Activated T-cell treated with anti-CD3 and anti-CD28 coated beads, Interleukin-2, amount 50 U/mL, for 4 hours (primary cell): ENCODE measurements around the gene HERC2. TPM values are rescaled to one million over a fixed set of nuclear protein-coding genes. Genes with fewer than 3 reads are reported as not detected.
"Not testable (repeated sequence)": the region's sequence is repeated elsewhere in the genome, so short reads cannot be mapped to it uniquely, and the experiment has no call there.

Source experiments
- ATAC-seq, 2 donors: fragments of 200-7000 bp; cut with Tn5 transposase; one replicate each; pipeline ENCODE4 v1.10.0; 2021
- DNase-seq: peaks from one replicate; pipeline ENCODE4 v3.0.0-alpha.2; 2020
- H3K27me3 Mint-ChIP-seq: one replicate; pipeline ENCODE4 v1.8.0; 2021; ENCODE audit warnings: low read depth, mixed read lengths
- H3K36me3 Mint-ChIP-seq: one replicate; pipeline ENCODE4 v1.8.0; 2022; ENCODE audit warnings: mixed read lengths; ENCODE audit not compliant: insufficient read depth
- H3K4me1 Mint-ChIP-seq: one replicate; pipeline ENCODE4 v1.8.0; 2021; ENCODE audit warnings: low read depth, mixed read lengths
- H3K4me3 Mint-ChIP-seq: one replicate; pipeline ENCODE4 v1.8.0; 2021; ENCODE audit warnings: mild to moderate bottlenecking, moderate library complexity, mixed read lengths
- H3K9me3 Mint-ChIP-seq: one replicate; pipeline ENCODE4 v1.8.0; 2021; ENCODE audit warnings: mixed read lengths
- total RNA-seq, 3 donors: library from RNA; stranded (reverse); gene quantifications; one replicate each; pipeline ENCODE4 v1.2.1, GENCODE V29; 2021

The HERC2 gene
- total RNA-seq, 3 donors from 2014 or later, result 20.3 to 27.8 (median 23.5) TPM

DNA sequence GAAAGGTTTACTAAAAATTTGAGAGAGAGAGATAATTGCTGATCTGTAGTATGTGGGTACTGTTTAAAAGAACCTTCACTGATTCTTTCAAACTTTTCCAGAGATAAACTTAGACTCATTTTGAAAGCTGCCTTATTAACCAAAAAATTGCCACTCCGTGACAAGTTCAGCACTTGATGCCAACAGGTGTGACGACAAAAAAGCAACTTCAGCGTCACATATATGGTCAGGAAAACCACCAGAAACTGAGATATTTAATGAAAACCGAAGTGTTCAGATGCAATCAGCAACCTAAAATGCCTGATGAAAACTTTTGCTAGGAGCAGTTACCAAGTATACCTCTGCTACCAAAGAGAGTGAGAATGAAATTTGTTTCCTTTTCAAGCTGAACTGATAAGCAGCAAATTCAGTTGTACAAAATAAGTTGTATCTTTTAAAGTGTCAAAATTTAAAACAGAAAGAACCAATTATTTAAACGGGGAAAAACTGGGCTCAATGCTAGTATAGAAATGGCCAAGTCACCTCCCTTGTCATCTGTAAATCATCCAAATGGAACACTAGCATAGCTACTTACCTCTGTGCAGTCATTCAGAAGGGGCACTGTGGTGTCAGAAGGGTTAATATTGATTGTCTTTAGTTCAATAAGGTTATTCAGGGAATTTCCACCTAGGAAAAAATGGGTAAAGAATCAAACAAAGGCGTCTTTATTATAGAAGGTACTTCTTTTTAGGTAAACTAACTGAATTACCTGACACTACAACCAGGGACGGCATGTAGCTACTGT, 131.4 kb downstream of the HERC2 start:
- ATAC-seq (no peak), DNase-seq (no peak)
- Mint-ChIP-seq H3K27me3 (no peaks in the 10 kb centered on the region), H3K9me3 (no peaks in the 10 kb centered on the region), H3K4me3 (no peak overlapping the region), H3K36me3 (peaks cover 36% of the 10 kb centered on the region), H3K4me1 (no peaks in the 10 kb centered on the region)

DNA sequence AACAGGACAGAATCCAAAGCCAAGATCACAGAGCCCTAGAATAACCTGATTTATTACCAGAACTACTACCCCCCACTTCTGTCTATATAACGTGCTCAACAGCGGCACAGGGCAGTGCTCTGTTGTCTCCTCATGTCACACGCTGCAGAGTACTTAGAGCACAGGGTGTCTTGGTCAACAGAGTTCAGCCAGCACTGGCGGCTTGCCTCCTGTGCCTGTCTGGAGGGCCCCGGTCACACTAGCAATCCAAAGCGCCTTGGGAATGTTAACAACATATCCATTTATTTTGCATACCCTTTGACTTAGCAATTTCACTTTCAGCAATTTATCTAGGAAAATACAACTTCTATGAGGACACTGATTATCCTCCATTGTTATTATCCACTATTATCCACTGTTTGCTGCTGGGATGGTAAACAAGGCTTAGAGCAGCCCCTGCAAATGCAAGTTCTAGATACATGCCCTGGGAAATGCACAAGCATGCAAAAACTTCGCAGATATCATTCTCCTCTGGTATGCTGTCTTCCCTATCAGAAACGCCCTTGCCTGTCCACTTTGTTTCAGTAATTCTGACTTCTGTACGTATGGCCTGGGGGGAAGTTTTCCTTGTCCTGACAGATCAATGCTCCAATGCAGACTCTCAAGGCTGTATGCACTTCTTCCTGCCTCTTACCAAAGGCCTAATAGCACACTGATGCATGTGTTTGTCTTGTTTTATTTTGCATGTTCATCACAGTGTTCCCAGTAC, 136.7 kb downstream of the HERC2 start:
- Mint-ChIP-seq H3K36me3 (peaks cover 33% of the 10 kb centered on the region), H3K9me3 (no peaks in the 10 kb centered on the region), H3K27me3 (no peaks in the 10 kb centered on the region), H3K4me3 (no peak overlapping the region), H3K4me1 (no peaks in the 10 kb centered on the region)
- DNase-seq, result no peak
- no peak for ATAC-seq

DNA sequence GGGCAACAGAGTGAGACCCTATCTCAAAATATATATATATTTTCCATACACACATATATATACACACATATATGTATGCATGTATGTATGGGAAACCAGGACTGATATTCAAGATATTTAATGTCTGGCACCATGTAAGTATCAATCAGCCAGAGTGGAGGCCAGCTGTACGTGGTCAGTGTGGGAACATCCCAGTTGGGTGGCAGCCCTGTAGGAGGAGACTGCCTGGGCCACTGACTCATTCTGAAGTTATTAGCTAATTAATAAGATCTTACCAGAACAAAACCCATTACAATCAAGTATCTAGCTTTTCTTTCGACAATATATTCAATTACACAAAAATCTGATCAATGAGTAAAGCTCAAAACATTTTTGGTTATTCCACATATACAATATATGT, 137.8 kb downstream of the HERC2 start:
- Mint-ChIP-seq H3K27me3 (no peaks in the 10 kb centered on the region), H3K4me1 (no peaks in the 10 kb centered on the region), H3K4me3 (no peak overlapping the region), H3K9me3 (no peaks in the 10 kb centered on the region), H3K36me3 (peaks cover 36% of the 10 kb centered on the region)
- no peak for DNase-seq
- ATAC-seq, result no peak

DNA sequence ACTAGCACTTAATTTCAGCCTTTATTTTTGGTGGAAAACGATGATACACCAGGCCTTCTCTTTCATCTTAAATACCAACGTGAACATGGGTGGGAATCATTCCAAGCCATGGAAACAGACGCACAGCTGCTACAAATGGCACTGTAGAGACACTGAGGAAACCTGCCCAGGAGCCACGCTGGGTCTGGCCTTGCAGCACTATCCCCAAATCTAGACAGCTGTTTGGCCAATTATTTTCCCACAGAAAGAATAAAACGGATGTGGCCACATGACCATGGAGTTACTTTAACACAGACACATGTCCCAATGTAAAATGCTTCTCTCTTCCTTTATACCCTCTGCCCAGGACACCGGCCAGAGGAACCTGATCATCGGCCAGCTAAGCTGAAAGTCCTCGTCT, 139.2 kb downstream of the HERC2 start:
- ATAC-seq (no peak), DNase-seq (no peak)
- Mint-ChIP-seq H3K4me3 (no peak overlapping the region), H3K36me3 (peaks cover 30% of the 10 kb centered on the region), H3K27me3 (no peaks in the 10 kb centered on the region), H3K4me1 (no peaks in the 10 kb centered on the region), H3K9me3 (no peaks in the 10 kb centered on the region)

DNA sequence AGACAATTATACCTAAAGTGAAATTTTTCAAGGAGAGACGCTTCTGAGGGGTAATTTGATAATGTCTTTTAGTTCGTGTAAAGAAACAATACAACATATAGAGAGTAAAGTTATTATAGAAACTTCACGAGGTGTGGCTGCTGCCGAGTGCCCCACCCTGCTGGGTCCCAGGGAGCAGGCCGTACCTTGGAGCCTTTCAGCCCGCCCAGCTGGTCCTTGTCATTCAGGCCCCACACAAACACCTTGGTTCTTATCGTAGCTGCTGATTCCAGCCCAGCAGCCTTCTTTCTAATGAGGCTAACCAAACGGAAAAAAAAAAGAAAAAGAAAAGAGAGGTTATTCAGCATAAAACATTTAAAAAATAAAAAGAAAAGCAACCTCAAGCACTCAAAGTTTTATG, 139.8 kb downstream of the HERC2 start:
- no peak for DNase-seq
- Mint-ChIP-seq H3K27me3 (no peaks in the 10 kb centered on the region), H3K4me1 (no peaks in the 10 kb centered on the region), H3K36me3 (peaks cover 31% of the 10 kb centered on the region), H3K4me3 (no peak overlapping the region), H3K9me3 (no peaks in the 10 kb centered on the region)
- no peak for ATAC-seq

DNA sequence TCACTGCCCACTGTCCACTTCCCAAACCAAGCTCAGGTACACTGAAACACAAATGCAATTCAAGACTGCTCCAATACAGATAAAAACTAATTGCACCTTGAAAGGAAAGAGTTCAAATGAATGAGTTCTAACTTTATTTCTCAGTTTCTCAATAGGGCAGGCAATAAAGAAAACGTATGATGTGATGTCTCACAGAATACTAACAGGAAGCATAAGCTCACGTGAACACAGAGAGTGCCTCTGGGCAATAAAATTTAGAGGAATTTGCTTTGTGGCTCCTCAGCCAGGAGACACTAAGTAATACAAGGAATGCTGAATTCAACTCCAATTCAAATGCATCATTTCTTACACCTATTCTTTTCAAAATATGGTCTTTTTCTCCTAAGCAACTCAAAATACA, 140.6 kb downstream of the HERC2 start:
- no peak for DNase-seq
- Mint-ChIP-seq H3K36me3 (peaks cover 31% of the 10 kb centered on the region), H3K27me3 (no peaks in the 10 kb centered on the region), H3K4me1 (no peaks in the 10 kb centered on the region), H3K4me3 (no peak overlapping the region), H3K9me3 (no peaks in the 10 kb centered on the region)
- ATAC-seq, result no peak

DNA sequence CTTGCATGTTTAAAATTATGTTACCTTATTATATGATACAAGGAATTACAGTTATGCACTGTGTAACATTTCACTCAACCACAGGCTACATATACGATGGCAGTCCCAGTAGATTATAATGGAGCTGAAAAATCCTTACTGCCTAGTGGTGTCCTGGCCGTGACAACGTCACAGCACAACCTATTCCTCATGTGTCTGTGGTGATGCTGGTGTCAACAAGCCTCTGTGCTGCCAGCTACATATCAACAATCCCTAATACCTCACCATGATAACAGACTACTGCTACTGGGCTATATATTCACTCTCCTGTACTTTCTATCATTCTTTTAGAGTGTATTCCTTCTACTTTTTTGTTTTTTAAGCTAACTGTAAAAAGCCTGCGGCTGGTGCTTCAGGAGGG, 142.7 kb downstream of the HERC2 start:
- DNase-seq (no peak), ATAC-seq (no peak)
- Mint-ChIP-seq H3K9me3 (no peaks in the 10 kb centered on the region), H3K4me1 (no peaks in the 10 kb centered on the region), H3K36me3 (peaks cover 40% of the 10 kb centered on the region), H3K4me3 (no peak overlapping the region), H3K27me3 (no peaks in the 10 kb centered on the region)

DNA sequence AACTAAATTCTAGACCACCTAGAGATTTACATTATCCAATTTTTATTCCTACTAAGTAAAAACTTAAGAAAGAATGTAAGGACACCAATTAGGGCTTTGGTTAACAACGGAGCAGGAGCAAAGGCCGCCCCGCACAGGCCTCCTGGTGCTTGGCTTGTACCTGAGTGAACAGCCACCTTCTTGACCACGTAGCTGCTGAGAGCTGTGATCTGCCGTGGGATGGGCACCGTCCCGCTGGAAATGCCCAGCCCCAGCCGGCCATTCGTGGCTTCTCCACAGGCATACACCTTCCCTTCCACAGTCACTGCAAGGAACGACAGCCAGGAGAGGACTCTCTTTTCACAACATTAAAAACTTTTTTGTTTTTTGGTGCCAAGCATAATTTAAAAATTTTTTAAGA, 143.3 kb downstream of the HERC2 start:
- no peaks in the 10 kb centered on the region for H3K27me3 Mint-ChIP-seq
- no peak overlapping the region for H3K4me3 Mint-ChIP-seq
- H3K4me1 Mint-ChIP-seq, result no peaks in the 10 kb centered on the region
- H3K36me3 Mint-ChIP-seq, result peaks cover 40% of the 10 kb centered on the region
- no peak for DNase-seq
- ATAC-seq, result no peak
- no peaks in the 10 kb centered on the region for H3K9me3 Mint-ChIP-seq

DNA sequence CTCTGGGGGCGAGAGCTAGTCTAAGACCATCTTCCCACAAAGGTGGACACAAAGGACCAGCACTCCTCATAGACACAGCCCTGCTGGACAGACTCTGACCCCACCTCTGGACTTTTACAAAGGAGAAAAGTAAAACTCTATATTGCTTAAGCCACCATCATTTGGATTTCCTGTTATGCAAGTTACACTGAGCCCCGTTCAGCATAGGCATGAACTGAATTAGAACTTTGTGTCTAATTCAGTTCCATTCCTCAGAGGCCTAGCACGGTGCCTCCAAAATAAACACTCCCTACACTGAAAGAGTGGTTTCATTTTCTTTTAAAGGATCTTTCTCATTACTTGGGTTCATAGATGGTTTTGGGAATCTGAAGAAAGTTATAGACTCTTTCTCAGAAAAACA, 143.7 kb downstream of the HERC2 start:
- DNase-seq, result no peak
- Mint-ChIP-seq H3K9me3 (no peaks in the 10 kb centered on the region), H3K27me3 (no peaks in the 10 kb centered on the region), H3K4me1 (no peaks in the 10 kb centered on the region), H3K4me3 (no peak overlapping the region), H3K36me3 (peaks cover 44% of the 10 kb centered on the region)
- no peak for ATAC-seq

DNA sequence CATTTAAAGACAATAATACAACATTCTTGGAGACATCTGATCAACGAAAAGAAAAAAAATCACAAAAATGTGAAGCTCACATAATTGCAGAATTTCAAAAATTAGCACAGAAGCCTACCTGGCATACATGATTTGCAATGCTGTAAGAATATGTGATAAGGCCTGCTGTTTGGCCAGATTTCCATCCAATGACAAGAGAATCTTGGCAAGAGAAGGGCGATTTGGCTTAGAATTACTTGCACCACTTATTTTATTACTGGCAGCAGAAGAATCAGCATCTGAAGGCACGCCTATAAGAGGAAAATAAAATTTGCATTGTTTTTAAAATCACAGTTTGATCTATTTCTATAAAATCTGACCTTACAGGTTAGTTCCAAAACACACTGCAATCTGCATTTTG, 152.6 kb downstream of the HERC2 start:
- Mint-ChIP-seq H3K27me3 (no peaks in the 10 kb centered on the region), H3K4me1 (no peaks in the 10 kb centered on the region), H3K9me3 (no peaks in the 10 kb centered on the region), H3K4me3 (no peak overlapping the region), H3K36me3 (peaks cover 48% of the 10 kb centered on the region)
- ATAC-seq (no peak), DNase-seq (no peak)

DNA sequence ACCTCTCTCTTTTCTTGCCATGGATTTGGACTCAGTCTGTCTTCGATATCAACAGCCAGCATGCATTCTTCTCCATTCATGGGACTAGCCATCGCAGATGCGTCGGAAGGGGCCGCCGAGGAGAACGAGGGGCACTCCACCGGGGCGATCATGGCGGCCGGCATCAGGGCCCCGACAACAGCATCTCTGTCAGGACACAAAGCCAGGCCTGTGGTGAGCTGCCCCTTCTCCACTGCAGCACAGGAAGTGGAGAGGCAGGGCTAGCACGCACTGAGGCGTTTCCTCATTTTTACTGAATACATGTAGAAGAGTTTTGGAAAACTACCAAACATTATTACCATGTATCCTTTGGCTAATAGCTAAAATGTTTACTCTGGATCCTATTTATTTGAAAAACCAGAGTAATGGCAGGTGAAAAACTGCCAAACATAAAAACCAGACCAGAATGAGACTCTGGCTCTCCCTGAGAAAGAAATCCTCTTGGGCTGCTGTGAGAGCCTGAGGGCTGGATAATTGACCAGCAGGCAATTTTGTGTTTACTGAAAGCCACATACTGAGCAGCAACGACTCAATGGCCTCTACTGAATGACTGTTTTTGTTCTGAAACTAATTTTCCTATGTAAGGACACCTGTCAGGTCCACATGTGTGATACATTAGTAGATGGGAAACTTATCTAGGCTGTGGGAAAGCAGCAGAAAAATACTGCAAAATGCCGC, 153.4 kb downstream of the HERC2 start:
- DNase-seq, H3K9me3 Mint-ChIP-seq: not testable (repeated sequence)
- peaks cover 54% of the 10 kb centered on the region for H3K36me3 Mint-ChIP-seq

DNA sequence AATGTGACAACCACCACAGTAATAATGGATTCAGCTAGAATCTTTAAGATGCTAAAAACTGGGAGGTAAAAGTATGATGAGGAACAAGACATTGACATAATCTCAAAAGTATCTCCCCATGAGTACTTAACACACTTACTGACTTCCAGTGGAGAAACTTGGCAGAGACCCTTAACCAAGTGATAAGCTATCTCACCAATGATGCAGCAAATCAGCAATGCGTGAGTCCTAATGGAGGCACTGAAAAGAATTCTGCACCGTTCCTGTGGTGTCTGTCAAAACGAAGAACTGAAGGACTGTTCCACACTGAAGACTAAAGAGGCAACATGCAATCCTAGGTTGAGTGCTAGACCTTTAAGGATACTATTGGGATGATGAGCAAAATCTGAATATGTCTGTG, 154.9 kb downstream of the HERC2 start:
- Mint-ChIP-seq H3K9me3 (no peaks in the 10 kb centered on the region), H3K36me3 (peaks cover 62% of the 10 kb centered on the region), H3K27me3 (no peaks in the 10 kb centered on the region), H3K4me1 (no peaks in the 10 kb centered on the region), H3K4me3 (no peak overlapping the region)
- ATAC-seq (no peak), DNase-seq (no peak)

More for the DNA sequence above, 153.4 kb downstream of the HERC2 start:
- not testable (repeated sequence) for H3K4me1 Mint-ChIP-seq, H3K4me3 Mint-ChIP-seq, H3K27me3 Mint-ChIP-seq, ATAC-seq

DNA sequence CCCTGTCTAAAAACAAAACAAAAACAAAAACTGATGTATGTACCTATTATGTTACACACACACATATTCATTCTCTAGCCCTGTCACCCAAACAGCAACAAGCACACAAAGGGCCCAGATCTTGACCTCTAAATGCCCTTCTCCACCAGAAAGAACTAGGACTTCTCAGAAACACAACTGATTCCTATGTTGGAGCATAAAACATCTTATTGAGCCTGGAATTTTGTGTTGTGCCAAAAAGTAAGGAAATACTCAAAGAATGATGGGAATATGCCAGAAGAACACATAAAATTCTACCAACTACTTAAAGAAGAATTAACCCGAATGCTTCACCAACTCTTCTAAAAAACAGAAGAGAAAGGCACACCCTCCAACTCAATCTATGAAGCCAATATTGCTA, 156.2 kb downstream of the HERC2 start:
- Mint-ChIP-seq H3K36me3 (peaks cover 59% of the 10 kb centered on the region), H3K27me3 (no peaks in the 10 kb centered on the region)

DNA sequence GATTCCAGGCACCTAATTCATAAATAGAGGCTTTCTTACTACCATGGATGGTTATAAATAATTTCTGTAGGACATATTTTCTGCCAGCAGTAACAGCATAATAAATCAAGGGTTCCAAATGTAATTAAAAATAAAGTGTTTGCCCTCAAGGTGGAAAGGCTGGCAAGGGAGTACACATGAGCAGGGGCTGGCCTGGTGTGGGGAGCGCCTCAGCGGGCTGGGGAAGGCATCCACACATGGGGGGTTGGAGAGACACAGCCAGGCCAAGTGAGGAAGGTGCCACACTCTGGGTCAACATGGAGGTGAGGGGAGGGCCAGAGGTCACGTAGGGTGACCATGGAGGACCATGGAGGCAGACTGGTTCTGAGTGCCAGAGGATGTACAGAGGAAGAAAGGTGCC, 157.1 kb downstream of the HERC2 start:
- peaks cover 59% of the 10 kb centered on the region for H3K36me3 Mint-ChIP-seq
- no peak overlapping the region for H3K4me3 Mint-ChIP-seq
- H3K27me3 Mint-ChIP-seq, result no peaks in the 10 kb centered on the region
- H3K9me3 Mint-ChIP-seq, result no peaks in the 10 kb centered on the region
- H3K4me1 Mint-ChIP-seq, result no peaks in the 10 kb centered on the region
- DNase-seq, result no peak
- no peak for ATAC-seq

More for the DNA sequence above, 156.2 kb downstream of the HERC2 start:
- DNase-seq (no peak), ATAC-seq (no peak)
- Mint-ChIP-seq H3K4me1 (no peaks in the 10 kb centered on the region), H3K9me3 (no peaks in the 10 kb centered on the region), H3K4me3 (no peak overlapping the region)
